Neuronal stem cell (in vitro differentiated cells): Measurements from ENCODE around the gene ATP8A2.

Experiments
- DNase-seq: peaks from one replicate; pipeline ENCODE4 v3.0.0-alpha.2; 2013; ENCODE audit warnings: low spot score
- H2AFZ ChIP-seq: one replicate; pipeline ENCODE4 v1.6.1; 2013; ENCODE audit warnings: mild to moderate bottlenecking, low read length, inconsistent platforms
- H2AK5ac ChIP-seq: 2 replicates; pipeline ENCODE4 v1.6.1; 2013; ENCODE audit warnings: low read depth, mild to moderate bottlenecking, inconsistent platforms, low read length, moderate library complexity, mixed read lengths
- H2BK120ac ChIP-seq: 2 replicates; pipeline ENCODE4 v1.6.1; 2013; ENCODE audit warnings: low read depth, mild to moderate bottlenecking, inconsistent platforms, low read length, moderate library complexity, mixed read lengths
- H2BK12ac ChIP-seq: one replicate; pipeline ENCODE4 v1.6.1; 2013; ENCODE audit warnings: low read length, inconsistent platforms
- H2BK15ac ChIP-seq: 2 replicates; pipeline ENCODE4 v1.6.1; 2013; ENCODE audit warnings: mild to moderate bottlenecking, low read length, inconsistent platforms, mixed read lengths
- H2BK5ac ChIP-seq: one replicate; pipeline ENCODE4 v1.6.1; 2013; ENCODE audit warnings: inconsistent platforms, mild to moderate bottlenecking, low read length, moderate library complexity
- H3K14ac ChIP-seq: one replicate; pipeline ENCODE4 v1.6.1; 2013; ENCODE audit warnings: low read length, inconsistent platforms
- H3K18ac ChIP-seq: 2 replicates; pipeline ENCODE4 v1.6.1; 2013; ENCODE audit warnings: low read length, inconsistent platforms
- H3K23ac ChIP-seq: 2 replicates; pipeline ENCODE4 v1.6.1; 2013; ENCODE audit warnings: low read depth, mild to moderate bottlenecking, mixed read lengths, low read length, inconsistent platforms; ENCODE audit not compliant: poor library complexity
- H3K27ac ChIP-seq: replicated peaks from 3 replicates; pipeline ENCODE4 v1.5.1; 2013; ENCODE audit warnings: low read length, inconsistent platforms
- H3K27me3 ChIP-seq, 3 experiments: 2 replicates each; pipeline ENCODE4 v1.6.1; 2013; ENCODE audit warnings: low read length in 3 of 3, mild to moderate bottlenecking in 2 of 3, inconsistent platforms in 1 of 3, low read depth in 1 of 3, mixed read lengths in 1 of 3, moderate library complexity in 1 of 3; ENCODE audit not compliant: control insufficient read depth in 3 of 3, insufficient read depth in 3 of 3
- H3K36me3 ChIP-seq, 2 donors: replicated peaks in 1 of 2; 2 replicates each; pipeline ENCODE4 v1.6.1; 2013; ENCODE audit warnings: low read length in 2 of 2; ENCODE audit not compliant: control insufficient read depth in 2 of 2, insufficient read depth in 2 of 2
- H3K4ac ChIP-seq: 2 replicates; pipeline ENCODE4 v1.6.1; 2013; ENCODE audit warnings: inconsistent platforms, mild to moderate bottlenecking, low read length, moderate library complexity
- H3K4me1 ChIP-seq, 2 donors: 1 replicate in 1 of 2; 2 replicates in 1 of 2; pipeline ENCODE4 v1.6.1; 2013; ENCODE audit warnings: low read length in 2 of 2, low read depth in 1 of 2; ENCODE audit not compliant: control insufficient read depth in 2 of 2, insufficient read depth in 1 of 2
- H3K4me2 ChIP-seq: one replicate; pipeline ENCODE4 v1.6.1; 2013; ENCODE audit warnings: mild to moderate bottlenecking, low read length, inconsistent platforms; ENCODE audit not compliant: insufficient read depth, poor library complexity, severe bottlenecking
- H3K4me3 ChIP-seq, 2 donors: 2 replicates each; pipeline ENCODE4 v1.5.1; 2013; ENCODE audit warnings: low read length in 2 of 2, mild to moderate bottlenecking in 2 of 2, inconsistent platforms in 1 of 2, moderate library complexity in 1 of 2
- H3K79me1 ChIP-seq: one replicate; pipeline ENCODE4 v1.6.1; 2013; ENCODE audit warnings: low read depth, mild to moderate bottlenecking, inconsistent platforms, low read length, moderate library complexity
- H3K9ac ChIP-seq: one replicate; pipeline ENCODE4 v1.6.1; 2013; ENCODE audit warnings: mild to moderate bottlenecking, low read depth, low read length, inconsistent platforms; ENCODE audit not compliant: poor library complexity
- H3K9me3 ChIP-seq, 2 donors: replicated peaks in 1 of 2; 2 replicates each; pipeline versions ENCODE3 to v1.6.1; 2013; ENCODE audit warnings: low read length in 2 of 2, mild to moderate bottlenecking in 2 of 2, inconsistent platforms in 1 of 2, low read depth in 1 of 2, mixed read lengths in 1 of 2, moderate library complexity in 1 of 2; ENCODE audit not compliant: control insufficient read depth in 2 of 2, insufficient read depth in 1 of 2
- H4K8ac ChIP-seq: one replicate; pipeline ENCODE4 v1.6.1; 2013; ENCODE audit warnings: low read depth, mild to moderate bottlenecking, inconsistent platforms, low read length, moderate library complexity
- H4K91ac ChIP-seq: one replicate; pipeline ENCODE4 v1.6.1; 2013; ENCODE audit warnings: low read length, low read depth, mild to moderate bottlenecking, inconsistent platforms; ENCODE audit not compliant: poor library complexity
- WGBS, 2 donors: extraction: QIAGEN DNeasy Blood & Tissue Kit; methylation state at CpG; one replicate each; pipeline ENCODE4 v1.1.7; 2013; ENCODE audit warnings: missing lambda C conversion rate in 2 of 2, mixed read lengths in 1 of 2; ENCODE audit not compliant: insufficient read length in 2 of 2, insufficient replicate concordance in 1 of 2; ENCODE audit errors: extremely low coverage in 2 of 2; 5-methylcytosine and 5-hydroxymethylcytosine counted together

The ATP8A2 gene

GRCh38 chr13:25699600-25699999 lies 327.8 kb downstream of the ATP8A2 start:
- Histone ChIP-seq H3K9ac (no peak overlapping the region), H4K8ac (no peak overlapping the region), H2BK12ac (no peak overlapping the region), H2BK15ac (no peak overlapping the region), H3K18ac (no peak overlapping the region), H4K91ac (no peak overlapping the region), H3K4ac (no peak overlapping the region), H3K14ac (no peak overlapping the region), H3K4me3 (no peak overlapping the region), H3K4me2 (no peak overlapping the region), H3K23ac (no peak overlapping the region), H2AK5ac (no peak overlapping the region), H3K4me1 (peaks cover 0 to 3% of the 10 kb centered on the region in 2 donors), H3K79me1 (no peaks in the 10 kb centered on the region), H3K9me3 (peaks cover 0 to 2% of the 10 kb centered on the region in 2 donors), H3K27ac (no peak overlapping the region), H2BK120ac (no peak overlapping the region), H3K27me3 (no peaks in the 10 kb centered on the region), H2BK5ac (no peak overlapping the region), H3K36me3 (peaks cover 0 to 1% of the 10 kb centered on the region in 2 donors), H2AFZ (no peak overlapping the region)
- DNase-seq: no peak
- WGBS, 2 donors: no CpG with 5 or more reads among the region's 2 CpGs

- no peak overlapping the region for H2BK5ac ChIP-seq
- no peak overlapping the region for H3K4me2 ChIP-seq
- peaks cover 0 to 1% of the 10 kb centered on the region in 2 donors for H3K36me3 ChIP-seq
- H3K14ac ChIP-seq: no peak overlapping the region
- H3K18ac ChIP-seq: no peak overlapping the region
- no peak overlapping the region for H4K91ac ChIP-seq
- H3K9ac ChIP-seq: no peak overlapping the region
- H3K4ac ChIP-seq: no peak overlapping the region
- no peak for DNase-seq
- peaks cover 0 to 5% of the 10 kb centered on the region in 2 donors for H3K4me1 ChIP-seq
- peaks cover 0 to 2% of the 10 kb centered on the region in 2 donors for H3K9me3 ChIP-seq
- whole genome bisulfite sequencing, 2 donors: no CpG with 5 or more reads among the region's 4 CpGs
- no peak overlapping the region for H3K4me3 ChIP-seq
- no peak overlapping the region for H4K8ac ChIP-seq
- no peak overlapping the region for H2BK12ac ChIP-seq
- no peak overlapping the region for H3K23ac ChIP-seq
- no peak overlapping the region for H3K27ac ChIP-seq
- no peak overlapping the region for H2AK5ac ChIP-seq
- no peak overlapping the region for H2AFZ ChIP-seq
- no peak overlapping the region for H2BK15ac ChIP-seq
- no peak overlapping the region for H2BK120ac ChIP-seq
- no peaks in the 10 kb centered on the region for H3K27me3 ChIP-seq
- H3K79me1 ChIP-seq: no peaks in the 10 kb centered on the region
These were observed 329.5 kb downstream of the ATP8A2 start for GRCh38 chr13:25701304-25701703.

GRCh38 chr13:25702386-25702785 lies 330.6 kb downstream of the ATP8A2 start:
- no peak overlapping the region for H3K27ac ChIP-seq
- WGBS, 2 donors: no CpG with 5 or more reads among the region's 2 CpGs
- no peaks in the 10 kb centered on the region for H3K27me3 ChIP-seq
- H2AK5ac ChIP-seq: no peak overlapping the region
- no peak overlapping the region for H3K4me3 ChIP-seq
- no peak overlapping the region for H4K91ac ChIP-seq
- H2BK12ac ChIP-seq: no peak overlapping the region
- no peak for DNase-seq
- H3K9me3 ChIP-seq: peaks cover 0 to 2% of the 10 kb centered on the region in 2 donors
- peaks cover 0 to 5% of the 10 kb centered on the region in 2 donors for H3K4me1 ChIP-seq
- no peak overlapping the region for H3K4ac ChIP-seq
- H4K8ac ChIP-seq: no peak overlapping the region
- H2BK5ac ChIP-seq: no peak overlapping the region
- no peak overlapping the region for H3K4me2 ChIP-seq
- no peaks in the 10 kb centered on the region for H3K79me1 ChIP-seq
- no peak overlapping the region for H2BK120ac ChIP-seq
- no peak overlapping the region for H2AFZ ChIP-seq
- H2BK15ac ChIP-seq: no peak overlapping the region
- H3K14ac ChIP-seq: no peak overlapping the region
- H3K18ac ChIP-seq: no peak overlapping the region
- H3K9ac ChIP-seq: no peak overlapping the region
- peaks cover 0 to 1% of the 10 kb centered on the region in 2 donors for H3K36me3 ChIP-seq
- no peak overlapping the region for H3K23ac ChIP-seq

GRCh38 chr13:25707726-25708125 lies 336.0 kb downstream of the ATP8A2 start:
- no peak overlapping the region for H2BK120ac ChIP-seq
- H3K36me3 ChIP-seq: no peaks in the 10 kb centered on the region
- H3K4ac ChIP-seq: no peak overlapping the region
- H3K27me3 ChIP-seq: peaks cover 0 to 2% (median 1%) of the 10 kb centered on the region in 3 experiments
- H2AFZ ChIP-seq: no peak overlapping the region
- H3K18ac ChIP-seq: no peak overlapping the region
- H3K4me3 ChIP-seq: no peak overlapping the region
- peaks cover 0 to 4% of the 10 kb centered on the region in 2 donors for H3K4me1 ChIP-seq
- no peak overlapping the region for H4K8ac ChIP-seq
- H2BK12ac ChIP-seq: no peak overlapping the region
- no peak overlapping the region for H2BK5ac ChIP-seq
- no peak overlapping the region for H4K91ac ChIP-seq
- H3K4me2 ChIP-seq: no peak overlapping the region
- no peak overlapping the region for H3K27ac ChIP-seq
- no peak overlapping the region for H2BK15ac ChIP-seq
- WGBS, 2 donors: no CpG with 5 or more reads among the region's 1 CpG
- no peak overlapping the region for H2AK5ac ChIP-seq
- DNase-seq: no peak
- H3K23ac ChIP-seq: no peak overlapping the region
- no peaks in the 10 kb centered on the region for H3K79me1 ChIP-seq
- no peaks in the 10 kb centered on the region for H3K9me3 ChIP-seq
- no peak overlapping the region for H3K14ac ChIP-seq
- H3K9ac ChIP-seq: no peak overlapping the region
